Activated CD8-positive, alpha-beta memory T cell treated with anti-CD3 and anti-CD28 coated beads, Interleukin-2, amount 50 U/mL, for 1 hour (primary cell): ENCODE results near the gene NYAP2.

ENCODE experiments used
- DNase-seq: peaks from one replicate; pipeline ENCODE4 v3.0.0-alpha.2; 2020; ENCODE audit errors: extremely low read depth

The NYAP2 gene

DNA sequence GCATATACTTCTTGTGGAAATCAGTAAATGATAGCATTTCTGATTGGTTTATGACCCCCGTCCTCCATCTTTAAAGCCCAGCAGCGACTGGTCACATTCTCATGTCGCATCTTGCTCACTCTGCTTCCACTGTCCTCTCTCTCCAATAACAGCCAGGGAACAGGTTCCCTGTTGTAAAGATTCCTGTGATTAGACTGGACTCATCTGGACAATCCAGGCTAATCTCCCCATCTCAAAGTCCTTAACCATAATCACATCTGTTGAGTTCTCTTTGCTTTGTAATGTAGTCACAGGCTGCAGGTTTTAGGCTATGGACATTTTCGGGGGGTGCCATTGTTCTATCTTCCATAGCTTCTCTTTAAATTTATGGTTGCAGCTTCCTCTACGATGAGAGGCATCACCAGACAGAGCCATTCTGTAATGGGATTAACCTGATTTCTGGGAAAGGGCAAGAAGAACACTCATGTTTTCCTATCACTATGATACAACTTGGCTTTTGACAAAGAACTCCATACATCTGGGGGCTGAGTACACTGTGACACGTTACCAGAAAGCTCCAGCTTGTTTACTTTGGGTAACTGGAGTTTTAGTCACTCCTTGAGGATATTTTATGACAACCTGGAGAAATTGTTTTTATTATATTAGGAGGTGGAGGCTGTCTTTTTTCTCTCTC, 159.0 kb downstream of the NYAP2 start:
- DNase-seq: no peak

- DNase-seq: no peak
Observed at GRCh38 chr2:225559072-225559415, 159.5 kb downstream of the NYAP2 start.

DNA sequence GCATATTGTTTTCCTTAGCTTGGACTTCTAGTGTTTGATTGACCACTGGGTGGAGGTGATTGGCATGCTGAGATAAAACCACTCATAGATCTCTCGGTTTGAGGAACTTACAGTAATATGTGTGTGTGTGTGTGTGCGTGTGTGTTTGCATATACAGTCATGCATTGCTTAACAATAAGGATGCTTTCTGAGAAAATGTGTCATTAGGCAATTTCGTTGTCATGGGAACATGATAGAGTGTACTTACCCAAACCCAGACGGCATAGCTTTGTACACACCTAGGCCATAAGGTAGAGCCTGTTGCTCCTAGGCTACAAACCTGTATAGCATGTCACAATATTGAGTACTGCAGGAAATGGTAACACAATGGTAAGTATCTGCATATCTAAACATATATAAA, 167.3 kb downstream of the NYAP2 start:
- DNase-seq: no peak

GRCh38 chr2:225569995-225570394, 170.5 kb downstream of the NYAP2 start:
- no peak for DNase-seq

DNA sequence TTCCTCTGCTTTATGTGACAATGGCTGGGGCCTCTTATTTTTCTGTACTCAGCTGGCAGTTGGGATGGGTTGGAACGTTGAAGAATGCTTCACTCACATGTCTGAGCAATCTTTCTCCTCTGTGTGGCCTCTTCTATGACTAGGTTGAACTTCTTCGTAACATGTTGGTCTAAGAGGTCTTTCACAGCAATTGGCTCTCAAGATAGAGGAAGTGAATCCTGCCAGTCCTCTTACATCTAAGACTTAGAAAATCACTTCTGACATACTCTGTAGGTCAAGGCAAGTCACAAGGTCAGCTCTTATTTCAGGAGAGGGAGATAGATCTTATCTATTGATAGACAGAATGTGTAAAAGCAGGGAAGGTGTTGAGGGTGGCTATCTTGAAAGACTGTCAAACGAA, 174.1 kb downstream of the NYAP2 start:
- no peak for DNase-seq

DNA sequence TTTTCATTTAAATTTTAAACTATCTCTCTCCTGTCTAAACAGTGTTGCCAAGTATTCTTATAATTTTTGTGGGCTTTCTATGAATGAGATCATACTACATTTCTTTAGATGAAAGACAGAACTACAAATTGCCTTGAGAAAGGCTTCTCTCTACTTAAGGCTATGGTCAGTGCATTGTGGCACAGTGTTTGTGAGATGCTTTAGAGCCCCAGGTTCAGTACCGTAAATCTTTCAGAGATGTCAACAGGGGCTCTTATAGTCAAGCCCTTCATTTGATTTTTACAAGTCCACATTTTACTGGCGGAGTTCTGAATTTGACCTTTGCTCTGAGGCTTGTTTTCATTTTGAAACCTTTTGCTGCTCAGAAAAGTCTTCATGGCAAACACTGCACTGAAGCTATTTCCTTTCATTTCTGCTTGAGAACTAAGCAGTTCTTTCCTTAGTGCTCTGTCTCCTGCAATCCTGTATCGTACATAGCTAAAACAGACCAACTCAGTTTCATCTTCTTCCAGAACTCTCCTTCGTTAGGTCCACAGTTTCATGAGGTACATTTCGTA, 175.2 kb downstream of the NYAP2 start:
- no peak for DNase-seq

DNA sequence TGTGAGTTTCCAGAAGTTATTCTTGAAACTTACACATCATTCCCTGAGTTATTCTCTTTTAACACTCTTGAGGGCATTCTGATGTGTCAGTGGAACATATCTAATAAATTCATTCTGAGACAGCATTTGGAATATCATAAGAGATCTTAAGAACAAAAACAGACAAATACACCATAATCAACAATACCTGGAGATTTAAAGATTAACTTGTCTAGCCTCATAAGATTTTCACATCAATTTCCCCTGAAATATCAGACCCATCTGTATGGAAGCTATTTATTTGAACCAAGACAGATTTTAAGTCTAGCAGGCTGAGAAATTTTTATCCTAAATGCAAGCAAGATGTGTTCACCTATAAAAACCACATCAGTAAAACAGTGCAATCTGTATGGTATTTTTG, 181.6 kb downstream of the NYAP2 start:
- DNase-seq: no peak

- DNase-seq: no peak
Observed at GRCh38 chr2:225581906-225582305, 182.4 kb downstream of the NYAP2 start.

GRCh38 chr2:225582355-225583116, 183.0 kb downstream of the NYAP2 start:
- no peak for DNase-seq

DNA sequence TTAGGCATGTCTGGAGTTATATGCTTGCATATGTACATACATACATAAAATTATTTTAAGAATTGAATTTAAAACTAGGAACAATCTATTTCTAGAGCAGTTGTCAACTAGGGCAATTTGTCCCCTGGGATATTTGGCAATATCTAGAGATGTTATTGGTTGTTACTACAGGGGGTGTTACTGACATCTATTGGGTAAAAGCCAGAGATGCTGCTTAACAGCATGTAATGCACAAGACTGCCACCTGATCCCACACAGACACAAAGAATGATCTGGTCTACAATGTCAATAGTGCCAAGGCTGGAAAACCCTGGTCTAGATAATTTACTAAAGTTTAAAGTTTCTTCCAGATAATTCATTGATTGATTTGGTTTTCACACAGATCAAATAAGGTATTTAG, 185.3 kb downstream of the NYAP2 start:
- no peak for DNase-seq

DNA sequence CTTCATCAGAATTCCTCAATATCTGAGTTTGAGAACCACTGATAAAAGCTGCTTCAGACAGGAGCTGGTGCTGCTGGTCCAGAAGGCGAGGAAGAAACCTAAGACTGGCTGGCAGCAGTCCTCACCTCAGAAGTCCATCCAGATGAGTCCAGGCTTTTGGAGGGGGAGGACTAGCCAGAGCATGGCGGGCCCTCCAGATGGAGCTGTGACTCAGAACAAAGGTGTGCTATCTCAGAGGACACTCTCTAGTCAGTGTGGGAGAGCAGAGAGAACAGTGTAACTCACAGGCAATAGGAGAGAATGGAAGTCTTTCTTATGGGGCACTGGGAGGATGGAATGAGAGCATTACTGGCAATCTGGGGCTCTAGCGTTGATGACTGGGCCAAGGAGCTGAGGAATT, 191.4 kb downstream of the NYAP2 start:
- DNase-seq: no peak

DNA sequence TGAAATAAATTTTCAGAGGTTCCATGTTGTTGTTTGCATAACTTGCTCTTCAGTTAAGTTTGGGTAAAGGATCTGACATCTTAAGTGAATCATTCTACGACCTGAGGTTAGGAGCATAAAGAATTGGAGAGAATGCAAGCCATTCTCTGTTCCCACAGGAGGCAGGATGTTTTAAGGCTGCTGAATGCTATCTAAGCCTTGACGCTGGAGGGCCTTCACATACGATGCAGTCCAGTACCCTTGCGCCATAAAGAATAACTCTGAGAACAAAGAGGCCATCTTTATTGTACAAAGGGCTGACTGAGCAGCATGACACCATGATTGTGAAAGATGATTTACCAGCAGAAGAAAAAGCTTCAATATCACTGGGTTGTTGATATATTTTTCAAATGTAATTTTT, 198.4 kb downstream of the NYAP2 start:
- no peak for DNase-seq

GRCh38 chr2:225598426-225598825, 198.9 kb downstream of the NYAP2 start:
- DNase-seq: no peak

GRCh38 chr2:225598897-225599296, 199.4 kb downstream of the NYAP2 start:
- no peak for DNase-seq

GRCh38 chr2:225599856-225600255, 200.3 kb downstream of the NYAP2 start:
- DNase-seq: no peak

GRCh38 chr2:225600444-225600843, 200.9 kb downstream of the NYAP2 start:
- no peak for DNase-seq

GRCh38 chr2:225600865-225601264, 201.4 kb downstream of the NYAP2 start:
- no peak for DNase-seq

GRCh38 chr2:225602205-225602604, 202.7 kb downstream of the NYAP2 start:
- no peak for DNase-seq

DNA sequence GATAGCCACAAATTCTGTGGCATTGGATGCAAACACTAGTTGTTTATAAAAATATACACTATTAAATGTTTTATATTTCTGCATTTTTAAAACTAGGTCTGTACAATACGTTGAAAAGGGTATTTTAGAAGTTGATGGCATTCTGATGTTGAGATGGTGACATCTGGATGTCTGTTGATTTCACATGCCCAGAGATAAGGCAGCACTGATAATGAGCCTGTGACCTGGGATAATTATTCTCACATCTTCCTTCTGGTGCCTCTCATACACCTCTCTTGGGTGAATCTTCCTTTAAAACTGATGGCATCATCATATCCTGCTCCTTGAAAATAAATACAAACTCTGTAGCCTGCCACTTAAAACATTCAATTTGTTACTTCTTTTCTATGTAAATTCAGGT, 208.6 kb downstream of the NYAP2 start:
- no peak for DNase-seq

DNA sequence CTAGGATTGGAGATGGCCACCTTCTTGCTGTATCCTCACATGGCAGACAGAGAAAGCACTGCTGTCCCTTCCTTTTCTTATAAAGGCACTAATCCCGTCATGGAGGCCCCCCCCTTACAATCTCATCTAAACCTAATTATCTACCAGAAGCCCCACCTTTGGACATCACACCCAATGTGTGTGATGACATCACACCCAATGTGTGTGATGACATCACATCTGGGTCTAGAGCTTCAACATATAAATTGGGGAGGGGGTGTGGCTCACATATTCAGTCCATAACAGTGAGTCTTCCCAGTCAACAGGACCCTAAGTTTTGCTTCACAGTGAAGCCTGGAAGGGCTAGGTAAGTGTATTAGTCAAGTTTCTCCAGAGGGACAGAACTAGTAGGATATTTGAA, 213.1 kb downstream of the NYAP2 start:
- DNase-seq: no peak

DNA sequence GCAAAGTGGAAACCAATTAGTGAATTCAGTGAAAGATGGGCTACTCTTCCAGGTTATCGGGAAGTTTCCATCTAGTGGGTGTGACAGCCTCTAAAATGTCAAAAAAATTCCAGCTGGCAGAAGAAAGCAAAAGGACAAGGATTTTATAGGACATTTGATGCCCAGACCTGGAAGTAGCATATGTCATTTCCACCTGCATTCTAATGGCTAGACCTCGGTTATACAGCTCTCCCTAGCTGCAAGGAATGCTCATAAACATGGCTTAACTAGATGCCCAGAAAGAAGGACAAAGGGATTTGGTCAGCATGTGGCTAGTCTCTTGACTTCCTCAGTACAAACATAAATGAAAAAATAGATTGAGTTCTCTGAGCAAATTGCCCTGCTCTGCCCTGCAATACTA, 215.4 kb downstream of the NYAP2 start:
- no peak for DNase-seq

DNA sequence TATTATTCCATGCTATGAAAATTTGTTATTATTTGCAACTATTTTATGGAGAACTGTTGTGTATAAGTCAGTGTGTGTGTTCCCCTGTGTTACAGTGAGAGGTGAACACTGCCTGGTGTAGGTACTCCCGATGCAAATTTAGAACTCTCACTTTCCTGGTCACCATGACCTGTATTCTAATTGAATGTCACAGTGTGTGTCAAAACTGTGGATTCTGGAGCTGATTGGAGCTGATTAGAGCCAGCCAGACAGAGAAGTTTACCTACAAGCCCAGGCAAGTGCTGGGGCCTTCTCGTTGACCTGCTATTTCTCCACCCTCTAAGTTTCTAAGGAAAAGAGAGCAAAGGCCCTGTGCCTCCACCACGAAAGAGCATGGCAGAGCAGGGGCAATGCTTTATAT, 216.0 kb downstream of the NYAP2 start:
- DNase-seq: no peak

DNA sequence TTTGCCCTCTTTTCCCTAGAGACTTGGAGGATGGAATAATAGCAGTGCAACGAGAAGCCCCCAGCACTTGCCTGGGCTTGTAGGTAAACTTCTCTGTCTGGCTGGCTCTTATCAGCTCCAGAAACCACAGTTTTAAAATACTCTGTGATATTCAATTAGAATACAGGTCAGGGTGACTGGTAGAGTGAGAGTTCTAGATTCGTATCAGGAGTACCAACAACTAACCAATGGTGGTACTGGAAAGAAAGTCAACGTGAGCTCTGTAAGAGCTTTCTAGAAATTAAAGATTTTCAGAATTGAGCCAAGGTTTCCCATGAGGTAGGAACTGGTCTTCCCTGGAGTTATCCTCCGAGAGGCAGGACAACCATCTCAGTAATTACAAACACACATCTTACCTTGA, 216.9 kb downstream of the NYAP2 start:
- DNase-seq: no peak
